Stimulated activated CD4-positive, alpha-beta T cell treated with anti-CD3 and anti-CD28 coated beads, Interleukin-15, amount 100 ng/mL, for 24 hours (primary cell): Measurements from ENCODE around the gene TNP2.

Experiments used
- DNase-seq: peaks from one replicate; pipeline ENCODE4 v3.0.0-alpha.2; 2020

The TNP2 gene

GRCh38 chr16:11268921-11269375, at the start of gene TNP2:
Gene TNP2 (minus strand): TSS chr16:11269325. CDS start chr16:11269262, 63 bp downstream.
- no peak for DNase-seq

GRCh38 chr16:11318817-11319216, 49.7 kb upstream of the TNP2 start:
- no peak for DNase-seq

- DNase-seq: no peak
Measured at GRCh38 chr16:11316331-11317015, 47.3 kb upstream of the TNP2 start.

GRCh38 chr16:11315510-11315909, 46.4 kb upstream of the TNP2 start:
- no peak for DNase-seq

GRCh38 chr16:11314309-11314894, 45.3 kb upstream of the TNP2 start:
- no peak for DNase-seq

GRCh38 chr16:11313493-11314308, 44.6 kb upstream of the TNP2 start:
- no peak for DNase-seq

- peak; percentile 26 for DNase-seq
Measured at GRCh38 chr16:11312718-11313492, 43.8 kb upstream of the TNP2 start.

GRCh38 chr16:11310997-11311561, 42.0 kb upstream of the TNP2 start:
- DNase-seq: no peak

GRCh38 chr16:11310634-11310977, 41.5 kb upstream of the TNP2 start:
- DNase-seq: no peak

GRCh38 chr16:11309895-11310633, 40.9 kb upstream of the TNP2 start:
- DNase-seq: no peak

GRCh38 chr16:11308493-11309283, 39.6 kb upstream of the TNP2 start:
- DNase-seq: no peak

- DNase-seq: no peak
Measured at GRCh38 chr16:11307639-11308492, 38.7 kb upstream of the TNP2 start.

GRCh38 chr16:11306997-11307638, 38.0 kb upstream of the TNP2 start:
- DNase-seq: no peak

GRCh38 chr16:11306381-11306780, 37.3 kb upstream of the TNP2 start:
- DNase-seq: no peak

GRCh38 chr16:11303405-11304138, 34.4 kb upstream of the TNP2 start:
- DNase-seq: no peak

- DNase-seq: no peak
Measured at GRCh38 chr16:11302977-11303376, 33.9 kb upstream of the TNP2 start.

- no peak for DNase-seq
Measured at GRCh38 chr16:11301645-11302501, 32.7 kb upstream of the TNP2 start.

GRCh38 chr16:11300560-11300892, 31.4 kb upstream of the TNP2 start:
- no peak for DNase-seq
